RKO (cell line): ENCODE measurements around the gene GRM6.

Source experiments
- DNase-seq: peaks from one replicate; pipeline ENCODE4 v3.0.0-alpha.2; 2016; ENCODE audit warnings: low spot score

The GRM6 gene

DNA sequence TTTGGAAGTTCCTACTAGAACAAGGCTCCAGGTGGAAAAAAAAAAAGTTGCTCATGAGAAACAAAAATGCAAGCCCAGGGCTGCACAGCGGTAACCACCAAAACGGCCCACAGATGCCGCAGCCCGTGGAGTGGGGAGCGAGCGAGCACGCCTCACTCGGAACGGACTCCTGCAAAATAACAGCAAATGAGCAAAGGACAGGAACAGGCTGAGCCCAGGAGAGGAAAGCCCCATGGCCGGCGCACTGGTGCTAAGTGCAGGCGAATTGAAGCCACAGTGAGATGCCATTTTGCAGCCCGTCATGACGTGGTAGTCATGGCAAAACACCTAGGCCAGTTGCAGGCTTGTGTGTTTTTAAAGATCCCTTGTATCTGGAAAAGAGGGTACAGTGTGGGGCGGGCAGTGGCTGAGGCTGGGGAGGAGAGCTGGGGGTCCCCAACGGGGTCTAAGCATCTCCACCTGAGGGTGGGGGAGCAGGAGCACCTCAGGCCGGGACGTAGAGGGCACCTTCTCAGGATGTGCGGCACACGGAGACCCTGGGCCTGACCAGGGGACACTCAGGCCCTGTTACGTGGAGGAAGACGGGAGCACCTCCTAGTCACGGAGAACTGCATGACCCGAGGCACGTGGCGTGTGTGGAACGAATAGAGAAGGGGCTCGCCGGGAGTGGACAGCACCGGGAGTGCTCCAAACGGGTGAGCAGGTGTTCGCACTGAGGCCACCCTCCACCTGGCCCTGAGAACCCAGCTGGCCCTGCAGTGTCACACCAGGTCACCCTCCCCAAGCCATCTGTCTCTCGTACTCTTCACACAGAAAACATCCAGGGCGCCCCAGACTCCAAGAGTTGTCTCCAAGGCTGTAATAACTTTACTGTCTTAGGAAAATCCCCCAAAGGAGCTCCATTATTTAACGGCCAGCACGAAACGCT is 10.7 kb downstream of the GRM6 start:
- no peak for DNase-seq

DNA sequence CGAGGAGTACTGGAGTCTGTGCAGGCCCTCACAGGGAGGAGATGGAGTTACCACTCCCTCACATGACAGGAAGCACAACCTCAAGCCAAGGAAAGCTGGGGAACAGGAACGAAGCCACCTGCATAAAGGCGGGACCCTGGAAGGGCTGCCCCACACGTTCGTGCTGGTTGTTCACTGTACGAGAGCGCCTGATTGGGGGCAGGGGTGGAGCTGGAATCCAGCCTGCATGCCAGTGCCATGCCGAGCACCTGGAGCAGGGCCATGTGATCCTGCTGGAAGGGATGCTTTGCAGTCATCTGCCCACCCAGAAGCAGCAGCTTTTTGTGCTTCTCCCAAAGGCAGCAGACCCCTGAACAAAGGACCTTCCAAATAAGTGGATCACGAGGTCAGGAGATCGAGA is 11.4 kb downstream of the GRM6 start:
- DNase-seq = no peak

GRCh38 chr5:178982941-178983340 is 12.2 kb downstream of the GRM6 start:
- no peak for DNase-seq

DNA sequence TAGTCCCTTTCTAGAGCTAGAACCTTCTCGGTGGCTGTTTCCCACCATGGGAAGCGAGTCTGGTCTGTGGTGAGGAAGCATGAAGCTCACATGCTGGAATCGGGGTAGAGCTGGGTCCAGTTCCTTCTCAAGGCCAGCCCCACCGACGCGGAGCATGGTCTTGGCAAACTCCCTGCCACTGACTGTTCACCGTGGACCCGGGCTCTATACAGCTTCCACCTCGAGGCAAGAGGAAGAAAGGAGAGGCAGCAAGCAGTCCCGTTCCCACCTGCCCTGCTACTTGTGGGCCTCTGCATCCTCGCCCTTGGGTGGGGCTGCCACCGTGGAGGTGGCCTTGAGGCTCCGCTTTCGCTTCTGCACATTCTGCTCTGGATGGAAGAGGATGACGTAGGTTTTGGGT is 13.7 kb downstream of the GRM6 start:
- no peak for DNase-seq

GRCh38 chr5:178965465-178966055 is 29.6 kb downstream of the GRM6 start:
- DNase-seq = no peak

DNA sequence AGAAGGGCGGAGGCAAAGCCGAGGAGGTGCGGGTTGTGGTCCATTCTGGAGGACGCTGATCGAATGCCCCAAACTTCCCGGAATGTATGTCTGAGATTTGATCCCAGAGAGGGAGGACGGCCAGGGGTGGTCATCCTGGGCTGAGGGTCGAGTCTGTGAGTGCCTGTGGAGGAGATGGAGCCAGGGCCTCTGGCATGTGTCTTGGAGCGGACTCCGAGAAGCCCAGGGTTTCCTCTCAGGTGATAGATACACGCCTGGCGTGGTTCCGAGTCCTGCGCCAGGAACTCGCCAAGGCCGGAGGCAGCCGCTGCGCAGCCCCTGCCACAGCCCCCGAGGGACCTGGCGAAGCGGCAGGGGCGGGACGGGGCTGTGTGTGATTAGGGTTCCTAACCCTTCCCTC is 53.8 kb downstream of the GRM6 start:
- DNase-seq = no peak

- no peak for DNase-seq
These were observed 54.4 kb downstream of the GRM6 start, which contains the start of gene ZNF454 for GRCh38 chr5:178940569-178941360. ZNF454 (plus strand) TSS chr5:178941198; CDS start chr5:178942792, 1,594 bp downstream.

DNA sequence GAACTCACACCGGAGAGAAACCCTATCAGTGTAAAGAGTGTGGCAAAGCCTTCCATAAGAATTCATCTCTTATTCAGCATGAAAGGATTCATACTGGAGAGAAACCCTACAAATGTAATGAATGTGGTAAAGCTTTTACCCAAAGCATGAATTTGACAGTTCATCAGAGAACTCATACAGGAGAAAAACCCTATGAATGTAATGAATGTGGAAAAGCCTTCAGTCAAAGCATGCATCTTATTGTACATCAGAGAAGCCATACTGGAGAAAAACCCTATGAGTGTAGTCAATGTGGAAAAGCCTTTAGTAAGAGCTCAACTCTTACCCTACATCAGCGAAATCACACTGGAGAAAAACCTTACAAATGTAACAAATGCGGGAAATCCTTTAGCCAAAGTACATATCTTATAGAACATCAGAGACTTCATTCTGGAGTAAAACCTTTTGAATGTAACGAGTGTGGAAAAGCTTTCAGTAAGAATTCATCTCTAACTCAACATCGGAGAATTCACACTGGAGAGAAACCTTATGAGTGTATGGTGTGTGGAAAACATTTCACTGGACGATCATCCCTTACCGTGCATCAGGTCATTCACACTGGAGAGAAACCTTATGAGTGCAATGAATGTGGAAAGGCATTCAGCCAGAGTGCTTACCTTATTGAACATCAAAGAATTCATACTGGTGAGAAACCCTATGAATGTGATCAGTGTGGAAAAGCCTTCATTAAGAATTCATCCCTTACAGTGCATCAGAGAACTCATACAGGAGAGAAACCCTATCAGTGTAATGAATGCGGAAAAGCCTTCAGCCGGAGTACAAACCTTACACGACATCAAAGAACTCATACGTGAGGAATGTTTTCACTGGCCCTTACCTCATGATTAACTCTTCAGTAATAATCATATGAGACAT is 63.0 kb downstream of the GRM6 start:
- DNase-seq = no peak
